Neuronal stem cell (in vitro differentiated cells): Measurements from ENCODE around the gene ZNF747.

Experiments used
- DNase-seq: peaks from one replicate; pipeline ENCODE4 v3.0.0-alpha.2; 2013; ENCODE audit warnings: low spot score
- H2AFZ ChIP-seq: one replicate; pipeline ENCODE4 v1.6.1; 2013; ENCODE audit warnings: mild to moderate bottlenecking, low read length, inconsistent platforms
- H2AK5ac ChIP-seq: 2 replicates; pipeline ENCODE4 v1.6.1; 2013; ENCODE audit warnings: low read depth, mild to moderate bottlenecking, inconsistent platforms, low read length, moderate library complexity, mixed read lengths
- H2BK120ac ChIP-seq: 2 replicates; pipeline ENCODE4 v1.6.1; 2013; ENCODE audit warnings: low read depth, mild to moderate bottlenecking, inconsistent platforms, low read length, moderate library complexity, mixed read lengths
- H2BK12ac ChIP-seq: one replicate; pipeline ENCODE4 v1.6.1; 2013; ENCODE audit warnings: low read length, inconsistent platforms
- H2BK15ac ChIP-seq: 2 replicates; pipeline ENCODE4 v1.6.1; 2013; ENCODE audit warnings: mild to moderate bottlenecking, low read length, inconsistent platforms, mixed read lengths
- H2BK5ac ChIP-seq: one replicate; pipeline ENCODE4 v1.6.1; 2013; ENCODE audit warnings: inconsistent platforms, mild to moderate bottlenecking, low read length, moderate library complexity
- H3K14ac ChIP-seq: one replicate; pipeline ENCODE4 v1.6.1; 2013; ENCODE audit warnings: low read length, inconsistent platforms
- H3K18ac ChIP-seq: 2 replicates; pipeline ENCODE4 v1.6.1; 2013; ENCODE audit warnings: low read length, inconsistent platforms
- H3K23ac ChIP-seq: 2 replicates; pipeline ENCODE4 v1.6.1; 2013; ENCODE audit warnings: low read depth, mild to moderate bottlenecking, mixed read lengths, low read length, inconsistent platforms; ENCODE audit not compliant: poor library complexity
- H3K27ac ChIP-seq: replicated peaks from 3 replicates; pipeline ENCODE4 v1.5.1; 2013; ENCODE audit warnings: low read length, inconsistent platforms
- H3K27me3 ChIP-seq, 3 experiments: 2 replicates each; pipeline ENCODE4 v1.6.1; 2013; ENCODE audit warnings: low read length in 3 of 3, mild to moderate bottlenecking in 2 of 3, inconsistent platforms in 1 of 3, low read depth in 1 of 3, mixed read lengths in 1 of 3, moderate library complexity in 1 of 3; ENCODE audit not compliant: control insufficient read depth in 3 of 3, insufficient read depth in 3 of 3
- H3K36me3 ChIP-seq, 2 donors: replicated peaks in 1 of 2; 2 replicates each; pipeline ENCODE4 v1.6.1; 2013; ENCODE audit warnings: low read length in 2 of 2; ENCODE audit not compliant: control insufficient read depth in 2 of 2, insufficient read depth in 2 of 2
- H3K4ac ChIP-seq: 2 replicates; pipeline ENCODE4 v1.6.1; 2013; ENCODE audit warnings: inconsistent platforms, mild to moderate bottlenecking, low read length, moderate library complexity
- H3K4me1 ChIP-seq, 2 donors: 1 replicate in 1 of 2; 2 replicates in 1 of 2; pipeline ENCODE4 v1.6.1; 2013; ENCODE audit warnings: low read length in 2 of 2, low read depth in 1 of 2; ENCODE audit not compliant: control insufficient read depth in 2 of 2, insufficient read depth in 1 of 2
- H3K4me2 ChIP-seq: one replicate; pipeline ENCODE4 v1.6.1; 2013; ENCODE audit warnings: mild to moderate bottlenecking, low read length, inconsistent platforms; ENCODE audit not compliant: insufficient read depth, poor library complexity, severe bottlenecking
- H3K4me3 ChIP-seq, 2 donors: 2 replicates each; pipeline ENCODE4 v1.5.1; 2013; ENCODE audit warnings: low read length in 2 of 2, mild to moderate bottlenecking in 2 of 2, inconsistent platforms in 1 of 2, moderate library complexity in 1 of 2
- H3K79me1 ChIP-seq: one replicate; pipeline ENCODE4 v1.6.1; 2013; ENCODE audit warnings: low read depth, mild to moderate bottlenecking, inconsistent platforms, low read length, moderate library complexity
- H3K9ac ChIP-seq: one replicate; pipeline ENCODE4 v1.6.1; 2013; ENCODE audit warnings: mild to moderate bottlenecking, low read depth, low read length, inconsistent platforms; ENCODE audit not compliant: poor library complexity
- H3K9me3 ChIP-seq, 2 donors: replicated peaks in 1 of 2; 2 replicates each; pipeline versions ENCODE3 to v1.6.1; 2013; ENCODE audit warnings: low read length in 2 of 2, mild to moderate bottlenecking in 2 of 2, inconsistent platforms in 1 of 2, low read depth in 1 of 2, mixed read lengths in 1 of 2, moderate library complexity in 1 of 2; ENCODE audit not compliant: control insufficient read depth in 2 of 2, insufficient read depth in 1 of 2
- H4K8ac ChIP-seq: one replicate; pipeline ENCODE4 v1.6.1; 2013; ENCODE audit warnings: low read depth, mild to moderate bottlenecking, inconsistent platforms, low read length, moderate library complexity
- H4K91ac ChIP-seq: one replicate; pipeline ENCODE4 v1.6.1; 2013; ENCODE audit warnings: low read length, low read depth, mild to moderate bottlenecking, inconsistent platforms; ENCODE audit not compliant: poor library complexity
- WGBS, 2 donors: extraction: QIAGEN DNeasy Blood & Tissue Kit; methylation state at CpG; one replicate each; pipeline ENCODE4 v1.1.7; 2013; ENCODE audit warnings: missing lambda C conversion rate in 2 of 2, mixed read lengths in 1 of 2; ENCODE audit not compliant: insufficient read length in 2 of 2, insufficient replicate concordance in 1 of 2; ENCODE audit errors: extremely low coverage in 2 of 2; 5-methylcytosine and 5-hydroxymethylcytosine counted together

ZNF747 gene

GRCh38 chr16:30565984-30566383, 31.3 kb upstream of the ZNF747 start:
- Histone ChIP-seq H2BK5ac (no peak overlapping the region), H3K9me3 (peaks cover 0 to 4% of the 10 kb centered on the region in 2 donors), H3K27me3 (peaks cover 0 to 6% (median 0%) of the 10 kb centered on the region in 3 experiments), H3K36me3 (peaks cover 0 to 7% of the 10 kb centered on the region in 2 donors), H4K91ac (peak overlapping the region; percentile 9), H2BK12ac (no peak overlapping the region), H3K4me1 (peaks cover 0 to 4% of the 10 kb centered on the region in 2 donors), H3K4ac (no peak overlapping the region), H3K18ac (no peak overlapping the region), H2BK15ac (no peak overlapping the region), H2BK120ac (peak overlapping the region; percentile 31), H4K8ac (no peak overlapping the region), H3K9ac (no peak overlapping the region), H3K4me2 (no peak overlapping the region), H2AK5ac (no peak overlapping the region), H2AFZ (peak overlapping the region; percentile 58), H3K23ac (no peak overlapping the region), H3K4me3 (no peak overlapping the region), H3K27ac (no peak overlapping the region), H3K14ac (peak overlapping the region; percentile 71), H3K79me1 (peaks cover 5% of the 10 kb centered on the region)
- no peak for DNase-seq
- no CpG with 5 or more reads among the region's 8 CpGs for WGBS, 2 donors

GRCh38 chr16:30565526-30565925, 30.9 kb upstream of the ZNF747 start:
- Histone ChIP-seq H4K91ac (no peak overlapping the region), H3K9ac (no peak overlapping the region), H3K27ac (no peak overlapping the region), H2BK15ac (no peak overlapping the region), H3K4me3 (no peak overlapping the region), H3K14ac (no peak overlapping the region), H2BK120ac (no peak overlapping the region), H3K4me2 (no peak overlapping the region), H2BK5ac (no peak overlapping the region), H2AFZ (peak overlapping the region; percentile 58), H3K9me3 (peaks cover 0 to 4% of the 10 kb centered on the region in 2 donors), H3K18ac (no peak overlapping the region), H3K4me1 (peaks cover 0 to 4% of the 10 kb centered on the region in 2 donors), H3K79me1 (peaks cover 5% of the 10 kb centered on the region), H3K27me3 (peaks cover 0 to 7% (median 0%) of the 10 kb centered on the region in 3 experiments), H3K23ac (no peak overlapping the region), H2AK5ac (no peak overlapping the region), H2BK12ac (no peak overlapping the region), H3K4ac (no peak overlapping the region), H3K36me3 (peaks cover 0 to 7% of the 10 kb centered on the region in 2 donors), H4K8ac (no peak overlapping the region)
- DNase-seq, result no peak
- no CpG with 5 or more reads among the region's 7 CpGs for WGBS, 2 donors

- no peak overlapping the region for H3K9ac ChIP-seq
- H3K27ac ChIP-seq, result no peak overlapping the region
- peaks cover 0 to 4% of the 10 kb centered on the region in 2 donors for H3K9me3 ChIP-seq
- no peak overlapping the region for H3K23ac ChIP-seq
- no peak overlapping the region for H2BK120ac ChIP-seq
- peak overlapping the region; percentile 79 for H2AK5ac ChIP-seq
- H3K79me1 ChIP-seq, result peaks cover 6% of the 10 kb centered on the region
- H4K91ac ChIP-seq, result no peak overlapping the region
- peaks cover 0 to 7% (median 0%) of the 10 kb centered on the region in 3 experiments for H3K27me3 ChIP-seq
- WGBS, 2 donors, result no CpG with 5 or more reads among the region's 14 CpGs
- H2BK5ac ChIP-seq, result no peak overlapping the region
- no peak overlapping the region for H2BK12ac ChIP-seq
- H3K4me3 ChIP-seq, result peak overlapping the region in 1 of 2 donors; percentile 44
- H3K36me3 ChIP-seq, result no peaks in the 10 kb centered on the region
- H2AFZ ChIP-seq, result no peak overlapping the region
- no peak overlapping the region for H3K4ac ChIP-seq
- peaks cover 5 to 7% of the 10 kb centered on the region in 2 donors for H3K4me1 ChIP-seq
- no peak overlapping the region for H2BK15ac ChIP-seq
- DNase-seq, result no peak
- no peak overlapping the region for H4K8ac ChIP-seq
- no peak overlapping the region for H3K18ac ChIP-seq
- peak overlapping the region; percentile 56 for H3K14ac ChIP-seq
- no peak overlapping the region for H3K4me2 ChIP-seq
Observed at GRCh38 chr16:30562021-30562420, 27.4 kb upstream of the ZNF747 start.

GRCh38 chr16:30561089-30561816, 26.6 kb upstream of the ZNF747 start:
- Histone ChIP-seq H4K8ac (no peak overlapping the region), H3K18ac (peak overlapping the region; percentile 20), H2BK5ac (peak overlapping the region; percentile 1), H2BK12ac (no peak overlapping the region), H4K91ac (no peak overlapping the region), H2BK120ac (no peak overlapping the region), H3K9ac (no peak overlapping the region), H3K9me3 (peaks cover 0 to 3% of the 10 kb centered on the region in 2 donors), H2AK5ac (peak overlapping the region; percentile 61), H3K4me2 (peak overlapping the region; percentile 23), H3K27me3 (peaks cover 0 to 7% (median 0%) of the 10 kb centered on the region in 3 experiments), H3K14ac (no peak overlapping the region), H3K79me1 (peaks cover 3% of the 10 kb centered on the region), H3K23ac (no peak overlapping the region), H2BK15ac (no peak overlapping the region), H2AFZ (peak overlapping the region; percentile 56), H3K4ac (no peak overlapping the region), H3K4me1 (peaks cover 6 to 7% of the 10 kb centered on the region in 2 donors), H3K27ac (no peak overlapping the region), H3K36me3 (peaks cover 2 to 3% of the 10 kb centered on the region in 2 donors), H3K4me3 (peak overlapping the region in 1 of 2 donors; percentile 30)
- no peak for DNase-seq
- WGBS, 2 donors, result no CpG with 5 or more reads among the region's 46 CpGs
